Iris pigment epithelial cell (primary cell): Measurements from ENCODE around the gene LYL1.

Source experiments
- DNase-seq: peaks from one replicate; pipeline ENCODE4 v3.0.0-alpha.2; 2011; ENCODE audit warnings: low read depth

The LYL1 gene

DNA sequence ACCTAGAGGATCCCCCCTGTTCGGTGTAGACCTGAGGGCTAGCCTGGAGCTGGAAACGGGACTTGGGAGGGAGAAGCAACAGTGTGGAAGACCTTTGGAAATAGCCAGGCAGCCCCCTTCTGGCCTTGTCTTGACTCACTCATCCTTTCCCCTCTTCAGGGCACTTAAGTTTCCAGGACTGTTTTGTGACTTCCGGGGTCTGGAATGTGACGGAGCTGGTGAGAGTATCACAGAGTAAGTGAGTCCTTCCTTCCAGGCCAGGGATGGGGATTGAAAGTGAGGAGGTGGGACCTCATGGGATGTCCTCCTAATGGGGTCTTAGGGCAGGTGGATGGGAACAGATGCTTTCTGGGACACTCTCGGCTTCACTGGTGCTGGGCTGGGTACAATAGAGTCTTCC, 29.4 kb downstream of the LYL1 start:
- no peak for DNase-seq

- DNase-seq, result no peak
Measured at GRCh38 chr19:13072188-13072908, 30.3 kb downstream of the LYL1 start.

DNA sequence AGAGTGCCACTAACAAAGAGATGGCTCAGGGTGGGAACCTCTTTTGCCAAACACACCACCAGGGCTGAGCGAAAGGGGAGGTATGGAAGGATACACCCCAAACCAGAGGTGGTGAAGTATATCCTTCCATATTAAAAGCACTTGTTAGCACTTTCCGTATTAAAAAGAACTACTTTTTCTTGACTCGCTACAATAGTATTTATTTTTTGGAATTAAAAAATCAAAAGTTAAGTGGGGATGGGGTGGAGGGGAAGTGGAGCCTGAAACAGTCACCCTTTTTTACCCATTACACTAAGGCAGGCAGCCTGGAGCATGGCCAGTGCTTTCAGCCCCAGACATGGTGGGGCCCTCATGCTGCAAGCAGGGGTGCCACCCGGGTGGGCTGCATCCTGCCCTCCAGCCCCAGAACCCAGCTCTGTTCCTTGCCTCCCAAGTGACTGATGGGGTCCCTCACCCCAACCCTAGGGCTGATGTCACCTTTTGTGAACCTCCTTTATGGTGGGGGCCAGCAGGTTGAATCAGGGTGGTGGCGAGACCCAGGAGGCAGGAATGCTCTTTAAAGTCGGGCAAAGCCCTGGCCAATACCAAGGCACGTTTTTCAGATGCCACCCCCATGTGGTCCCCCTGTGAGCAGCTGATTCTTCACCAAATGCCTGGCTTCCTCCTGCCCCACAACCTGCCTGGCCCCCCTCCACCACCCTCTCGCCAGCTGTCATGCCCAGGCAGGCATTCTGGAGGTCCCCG, 31.0 kb downstream of the LYL1 start:
- no peak for DNase-seq

- DNase-seq, result no peak
Measured at GRCh38 chr19:13070425-13071140, 32.1 kb downstream of the LYL1 start.

DNA sequence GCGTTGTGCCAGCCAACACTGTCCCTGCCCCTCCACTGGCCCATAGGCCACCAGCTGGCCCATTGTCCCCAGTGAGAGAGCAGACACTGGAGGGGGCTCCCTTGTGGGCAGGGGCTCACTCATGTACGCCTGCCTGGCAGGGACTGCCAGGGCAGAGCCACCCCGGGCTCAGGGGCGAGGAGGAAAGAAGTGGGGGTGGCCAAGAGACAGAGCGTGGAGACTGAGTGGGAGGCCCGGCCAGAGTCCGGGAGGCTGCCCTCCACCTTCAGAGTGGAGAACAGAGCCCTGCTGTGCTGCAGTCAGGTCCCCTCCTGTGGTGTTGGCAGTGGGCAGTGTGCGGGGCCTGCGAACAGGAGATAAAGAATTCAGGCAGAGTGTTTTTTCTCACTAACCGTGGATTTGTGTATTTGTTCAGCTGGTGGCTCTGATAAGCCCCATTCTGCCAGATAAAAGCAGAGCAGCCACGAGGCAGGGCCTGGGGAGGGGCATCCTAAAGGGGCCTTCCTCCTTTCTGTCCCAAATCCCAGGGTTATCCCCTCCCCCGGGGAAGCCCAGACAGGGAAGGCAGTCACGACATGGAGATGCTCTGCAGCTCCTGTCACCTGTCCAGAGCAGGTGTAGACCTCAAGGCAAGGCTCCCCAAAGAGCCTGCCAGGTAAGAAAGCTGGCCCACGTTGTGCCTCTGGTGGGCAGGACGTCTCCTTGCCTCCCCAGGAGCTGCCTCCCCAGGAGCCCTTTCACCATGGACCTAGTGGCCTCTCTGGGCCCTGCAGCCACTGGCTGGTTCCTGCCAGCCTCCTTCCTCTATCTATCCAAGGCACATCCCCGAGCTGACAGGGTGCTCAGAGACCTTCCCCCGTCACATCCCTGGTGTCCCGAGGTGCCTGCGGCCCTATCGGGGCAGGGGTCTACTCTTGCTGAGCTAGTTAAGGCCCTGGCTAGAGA, 33.0 kb downstream of the LYL1 start:
- no peak for DNase-seq

DNA sequence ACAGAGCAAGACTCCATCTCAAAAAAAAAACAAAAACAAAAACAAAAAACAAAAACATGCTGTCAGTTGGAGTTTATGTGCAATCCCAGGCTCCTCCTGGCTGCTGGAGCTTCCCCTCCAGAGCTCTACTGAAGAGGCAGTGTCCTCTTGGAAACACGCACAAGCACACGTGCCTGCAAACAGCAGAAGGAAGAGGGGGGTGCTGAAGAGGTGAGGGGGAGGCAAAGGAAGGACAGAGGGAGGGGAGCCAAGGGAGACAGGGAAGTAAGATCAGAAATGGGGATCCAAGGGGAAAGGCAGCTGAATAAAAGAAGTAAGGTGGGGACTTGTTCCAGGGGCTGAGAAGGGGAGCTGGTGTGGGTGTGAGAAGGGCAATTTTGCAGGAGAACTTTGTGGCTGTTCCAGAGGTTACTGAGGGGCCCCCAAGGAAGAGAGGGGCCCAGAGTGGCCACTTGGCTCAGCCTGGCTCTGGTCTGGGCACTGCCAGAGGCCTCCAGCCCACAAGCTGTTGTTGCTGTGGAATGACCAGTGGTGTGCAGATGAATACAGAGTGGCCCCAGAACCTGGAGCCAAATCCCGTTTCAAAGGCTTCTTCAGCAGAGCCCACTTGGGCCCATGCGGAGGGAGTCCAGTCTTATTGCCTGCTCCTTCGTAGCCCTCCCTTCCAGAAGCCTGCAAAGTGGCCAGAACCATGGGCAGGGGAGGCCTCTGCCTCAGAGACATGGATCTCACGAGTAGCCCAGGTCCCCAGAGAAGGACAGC, 34.4 kb downstream of the LYL1 start:
- no peak for DNase-seq

- DNase-seq, result no peak
Measured at GRCh38 chr19:13066933-13067807, 35.5 kb downstream of the LYL1 start.

- no peak for DNase-seq
Measured at GRCh38 chr19:13066226-13066625, 36.4 kb downstream of the LYL1 start.

- DNase-seq, result no peak
Measured at GRCh38 chr19:13064092-13064489, 38.6 kb downstream of the LYL1 start.

DNA sequence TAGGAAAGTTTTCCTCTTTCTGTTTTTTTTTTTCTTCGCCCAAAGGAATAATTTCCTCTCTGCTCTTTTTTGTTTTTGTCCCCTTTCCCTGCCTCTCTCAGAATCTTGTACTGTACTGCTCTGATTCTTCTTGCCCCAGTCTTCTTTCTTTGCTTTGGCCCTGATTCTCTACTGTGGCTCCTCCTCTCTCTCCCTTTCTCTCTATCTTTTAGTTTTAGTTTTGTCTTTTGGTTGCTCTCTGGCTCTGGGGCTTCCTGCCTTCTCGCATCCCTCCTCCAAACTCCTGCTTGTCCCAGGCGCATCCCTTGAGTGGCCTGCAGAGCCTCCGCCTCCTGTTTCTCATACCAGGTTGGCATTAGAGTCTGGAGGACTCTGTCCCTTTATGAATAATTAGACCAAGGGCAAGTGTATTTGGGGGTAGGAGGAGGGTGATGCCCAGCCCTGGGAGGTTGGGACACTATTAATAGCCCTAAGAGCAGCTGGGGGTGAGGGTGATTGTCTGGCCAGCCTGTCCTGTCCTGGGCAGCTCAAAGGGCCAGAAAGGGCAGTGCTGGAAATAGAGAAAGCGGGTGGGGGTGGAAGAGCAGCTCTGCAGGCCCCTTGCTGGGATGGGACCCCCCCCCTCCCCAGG, 39.1 kb downstream of the LYL1 start:
- DNase-seq, result no peak

DNA sequence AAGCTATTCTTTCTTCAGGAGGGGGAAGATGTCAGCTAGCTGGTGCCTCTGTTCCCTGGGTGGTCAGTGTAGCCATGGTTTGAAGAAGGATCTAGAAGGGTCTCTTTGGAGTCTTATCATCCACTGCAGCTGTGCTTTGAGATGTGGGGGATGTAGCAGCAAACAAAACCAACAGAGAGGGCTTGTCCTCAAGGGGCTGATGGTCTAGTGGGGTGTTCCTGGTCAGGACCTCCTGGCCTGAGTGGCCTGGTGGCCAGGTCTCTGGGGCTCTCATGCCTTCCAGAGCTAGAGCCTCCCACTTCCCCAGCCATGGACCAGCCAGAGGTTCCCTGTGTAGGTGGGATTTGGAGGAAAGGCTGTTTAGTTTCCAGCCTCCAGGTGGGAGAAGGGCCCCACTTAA, 40.3 kb downstream of the LYL1 start:
- DNase-seq, result no peak

GRCh38 chr19:13060964-13061927, 41.4 kb downstream of the LYL1 start:
- peak; percentile 65 for DNase-seq

DNA sequence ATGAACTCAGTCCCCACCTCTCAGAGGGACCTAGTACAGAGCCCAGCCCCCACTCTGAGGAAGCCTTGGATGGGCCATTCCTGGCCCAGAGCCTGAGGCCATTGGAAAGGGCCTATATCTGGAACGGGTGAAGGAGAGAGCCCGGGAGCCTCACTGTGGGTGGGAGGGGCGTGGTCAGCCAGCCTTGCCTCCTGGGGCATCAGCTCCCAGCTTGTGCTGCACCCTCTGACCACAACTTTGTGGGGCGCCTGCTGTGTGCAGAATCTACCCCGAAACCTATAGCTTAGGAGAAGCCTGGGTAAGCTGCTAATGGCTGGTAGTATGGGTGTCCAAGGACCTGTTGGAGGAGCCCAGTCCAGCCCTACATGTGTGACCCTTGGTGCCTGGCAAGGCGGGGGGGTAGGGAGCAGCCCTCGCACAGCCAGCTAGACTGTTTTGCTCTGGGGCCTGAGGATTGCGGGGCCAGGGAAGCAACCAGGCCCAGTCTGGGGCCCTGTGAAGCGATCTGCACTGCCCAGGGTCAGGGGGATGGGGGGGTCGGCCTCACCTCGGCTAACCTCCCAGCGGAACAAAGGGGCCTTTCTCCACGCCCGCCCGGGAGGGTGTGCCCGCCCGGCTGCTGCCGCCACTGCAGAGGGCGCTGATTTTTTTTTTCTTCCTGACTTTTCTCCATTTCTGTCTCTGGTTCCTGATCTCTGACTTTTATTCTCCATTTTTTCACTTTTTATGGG, 42.3 kb downstream of the LYL1 start:
- no peak for DNase-seq

DNA sequence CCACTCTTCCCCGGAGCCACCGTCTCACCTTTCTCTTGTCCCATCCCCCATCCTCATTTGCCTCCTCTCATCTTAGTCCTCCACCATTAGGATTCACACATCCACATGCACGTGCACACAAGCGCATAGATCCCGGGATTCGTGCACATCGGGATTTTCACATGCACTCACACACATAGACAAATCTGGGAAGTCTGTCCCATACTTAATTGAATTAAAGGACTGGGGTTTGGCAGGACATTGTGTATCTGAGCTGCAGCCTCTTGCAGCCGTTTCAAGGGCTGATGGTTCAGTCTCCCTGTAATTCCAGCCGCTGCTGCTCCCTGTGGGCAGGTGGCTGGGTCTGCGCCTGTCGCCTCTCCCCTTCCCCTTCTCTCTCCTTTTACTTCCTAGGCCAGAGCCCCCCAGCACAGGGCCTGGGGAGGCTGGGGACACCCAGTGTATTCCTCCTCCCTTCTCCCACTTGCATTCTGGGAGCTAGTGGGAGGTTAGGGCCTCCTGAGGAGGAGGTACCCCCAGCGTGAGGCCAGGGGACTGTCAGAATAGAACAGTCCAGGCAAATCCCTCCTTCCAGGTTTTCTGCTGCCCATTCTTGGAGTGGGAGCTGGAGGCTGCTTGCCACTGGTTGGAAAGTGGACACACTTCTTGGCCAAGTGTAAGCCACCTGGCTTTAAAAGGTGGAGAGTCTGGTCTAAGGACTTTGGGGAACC, 43.6 kb downstream of the LYL1 start:
- DNase-seq, result no peak

- no peak for DNase-seq
Measured at GRCh38 chr19:13057744-13058143, 44.9 kb downstream of the LYL1 start.

DNA sequence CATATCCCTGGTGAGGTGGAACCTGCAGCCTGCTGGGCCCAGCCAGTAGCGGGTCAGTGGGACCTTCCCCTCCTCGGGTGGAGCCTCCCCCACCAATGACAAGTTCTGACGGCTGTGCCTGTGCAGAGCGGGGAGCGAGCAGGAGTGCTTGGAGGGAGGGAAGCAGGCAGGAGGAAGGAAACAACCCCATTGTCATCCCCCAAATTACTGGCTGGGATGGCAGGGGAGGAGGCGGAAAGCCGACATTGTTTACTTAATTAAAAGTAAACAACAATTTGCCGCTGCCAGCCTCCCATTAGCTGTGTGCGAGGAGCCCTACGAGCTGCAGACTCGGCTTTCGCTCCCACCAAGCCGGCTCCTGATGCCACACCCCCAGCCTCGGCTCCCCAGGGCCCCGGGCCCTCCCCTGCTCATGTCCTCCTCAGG, 45.5 kb downstream of the LYL1 start:
- DNase-seq, result no peak

DNA sequence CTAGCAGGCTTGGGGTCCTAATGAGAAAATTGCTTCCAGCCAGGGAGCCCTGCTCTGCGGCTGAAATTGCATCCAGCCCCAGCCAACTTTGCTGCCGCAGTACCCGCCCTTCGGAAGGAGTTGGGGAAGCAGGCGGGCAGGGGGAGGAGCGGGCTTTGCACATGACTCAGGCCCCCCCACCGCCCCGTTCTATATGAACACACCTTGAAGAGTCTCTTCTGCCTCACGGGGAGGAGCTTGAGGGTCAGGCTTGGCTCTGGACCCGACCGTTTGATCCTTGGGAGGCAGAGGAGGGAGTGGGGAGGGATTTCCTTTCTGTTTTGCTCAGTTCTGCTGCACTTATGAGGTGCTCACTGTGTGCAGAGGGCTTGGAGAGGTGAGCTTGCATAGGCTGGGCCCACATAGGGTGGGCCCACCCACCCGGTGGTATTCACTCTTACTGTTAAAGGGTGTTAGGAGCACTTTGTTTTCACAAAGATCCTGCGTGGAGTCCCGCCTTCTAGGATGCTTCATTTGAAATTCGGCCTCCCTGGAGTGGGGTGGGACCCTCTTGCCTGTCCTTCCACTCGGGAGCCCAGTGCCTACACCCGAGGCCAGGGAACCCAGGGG, 46.5 kb downstream of the LYL1 start:
- DNase-seq, result peak; percentile 81
